K562 (cell line): Measurements from ENCODE around the gene KDM2B. TPM values are rescaled to one million over a fixed set of nuclear protein-coding genes. Genes with fewer than 3 reads are reported as not detected.

ENCODE experiments used
- ETV6 ChIP-seq, 3 experiments: fragments of 150-350 bp in 1 of 3; sonication (generic) in 1 of 3; formaldehyde crosslinking in 1 of 3; IDR thresholded peaks; 2 replicates each; pipeline versions ENCODE4 v1.6.1 to v1.8.0; 2014 to 2022; ENCODE audit warnings: borderline replicate concordance in 2 of 3, low read depth in 2 of 3, antibody characterized with exemption in 1 of 3, low read length in 1 of 3, mild to moderate bottlenecking in 1 of 3, missing genetic modification reagents in 1 of 3
- GABPB1 ChIP-seq: sonication (generic); formaldehyde crosslinking; IDR thresholded peaks from 2 replicates; pipeline ENCODE4 v1.8.0; 2022; ENCODE audit warnings: mild to moderate bottlenecking, missing genetic modification reagents
- KLF1 ChIP-seq: fragments of 450-650 bp; IDR thresholded peaks from 2 replicates; pipeline ENCODE4 v1.6.1; 2016; ENCODE audit warnings: missing genetic modification characterization, missing compliant biosample characterization
- SMC3 ChIP-seq: conservative IDR thresholded peaks from 2 replicates; pipeline ENCODE4 v1.6.1; 2011; ENCODE audit warnings: low read depth, low read length, improper control_type of control experiment; ENCODE audit not compliant: insufficient read depth
- SP1 ChIP-seq: sonication (generic); formaldehyde crosslinking; IDR thresholded peaks from 2 replicates; pipeline ENCODE4 v1.8.1; 2022; ENCODE audit warnings: mild to moderate bottlenecking, missing genetic modification reagents
- TEAD1 ChIP-seq, 2 experiments: fragments of 450-650 bp in 1 of 2; sonication (generic) in 1 of 2; formaldehyde crosslinking; IDR thresholded peaks; 2 replicates each; pipeline versions ENCODE4 v1.4.0 to v1.8.0; 2020 to 2022; ENCODE audit warnings: mild to moderate bottlenecking in 2 of 2, missing genetic modification reagents in 1 of 2
- TFE3 ChIP-seq: fragments of 450-650 bp; formaldehyde crosslinking; IDR thresholded peaks from 2 replicates; pipeline ENCODE4 v1.4.0; 2020; ENCODE audit warnings: mild to moderate bottlenecking, mixed read lengths
- THAP12 ChIP-seq: fragments of 250-450 bp; sonication (Bioruptor Pico); IDR thresholded peaks from 2 replicates; pipeline ENCODE4 v1.9.0; 2021; ENCODE audit warnings: mild to moderate bottlenecking, inconsistent platforms
- ZFX ChIP-seq: sonication (generic); formaldehyde crosslinking; IDR thresholded peaks from 2 replicates; pipeline ENCODE4 v1.8.0; 2022; ENCODE audit warnings: mild to moderate bottlenecking, missing genetic modification reagents, moderate library complexity
- polyA plus RNA-seq, 8 experiments: library from polyadenylated mRNA; depleted of rRNA in 4 of 8; stranded (reverse) in 5 of 8; unstranded in 3 of 8; fragments of >200 nt; fragmentation: Nextera tagmentation in 2 of 8; fragmentation: Illumina TruSeq in 1 of 8; extraction: Ambion mirVana in 2 of 8; extraction: Trizol in 1 of 8; gene quantifications; 2 replicates each; pipeline versions ENCODE4 v1.2.1 to v1.2.3, GENCODE V29; 2011 to 2014; ENCODE audit warnings: inconsistent platforms in 1 of 8, missing spikeins in 1 of 8
- total RNA-seq, 7 experiments: library from RNA; depleted of rRNA in 6 of 7; stranded (reverse); fragments of >200 nt in 6 of 7; fragmentation: Illumina TruSeq in 2 of 7; extraction: Trizol in 2 of 7; gene quantifications; 2 replicates each; pipeline versions ENCODE4 v1.2.1 to v1.2.3, GENCODE V29; 2011 to 2021; ENCODE audit warnings: low replicate concordance in 1 of 7
- TF ChIP-seq, protein P1 (sequence below): fragments of 450-650 bp; IDR thresholded peaks from 2 replicates; pipeline ENCODE4 v1.6.1; 2016; ENCODE audit warnings: antibody characterized with exemption
- TF ChIP-seq, protein P2 (sequence below): sonication (generic); formaldehyde crosslinking; IDR thresholded peaks from 2 replicates; pipeline ENCODE4 v1.8.1; 2023; ENCODE audit warnings: mild to moderate bottlenecking, missing genetic modification reagents
- TF ChIP-seq, protein P3 (sequence below), 2 experiments: IDR thresholded peaks; 2 replicates each; pipeline ENCODE4 v1.6.1; 2011; ENCODE audit warnings: borderline replicate concordance in 1 of 2, control low read depth in 1 of 2, low read depth in 1 of 2, low read length in 1 of 2, mild to moderate bottlenecking in 1 of 2, mixed read lengths in 1 of 2, moderate library complexity in 1 of 2; ENCODE audit not compliant: insufficient read depth in 1 of 2, insufficient read length in 1 of 2, poor library complexity in 1 of 2, severe bottlenecking in 1 of 2; ENCODE audit errors: extremely low read depth in 1 of 2

KDM2B gene
- total and polyA plus RNA-seq, 9 of the 15 experiments (the other 6 are each of a cell fraction or from before 2014, with no cell fraction given): 7.4 to 50.5 (median 22.5) TPM

DNA sequence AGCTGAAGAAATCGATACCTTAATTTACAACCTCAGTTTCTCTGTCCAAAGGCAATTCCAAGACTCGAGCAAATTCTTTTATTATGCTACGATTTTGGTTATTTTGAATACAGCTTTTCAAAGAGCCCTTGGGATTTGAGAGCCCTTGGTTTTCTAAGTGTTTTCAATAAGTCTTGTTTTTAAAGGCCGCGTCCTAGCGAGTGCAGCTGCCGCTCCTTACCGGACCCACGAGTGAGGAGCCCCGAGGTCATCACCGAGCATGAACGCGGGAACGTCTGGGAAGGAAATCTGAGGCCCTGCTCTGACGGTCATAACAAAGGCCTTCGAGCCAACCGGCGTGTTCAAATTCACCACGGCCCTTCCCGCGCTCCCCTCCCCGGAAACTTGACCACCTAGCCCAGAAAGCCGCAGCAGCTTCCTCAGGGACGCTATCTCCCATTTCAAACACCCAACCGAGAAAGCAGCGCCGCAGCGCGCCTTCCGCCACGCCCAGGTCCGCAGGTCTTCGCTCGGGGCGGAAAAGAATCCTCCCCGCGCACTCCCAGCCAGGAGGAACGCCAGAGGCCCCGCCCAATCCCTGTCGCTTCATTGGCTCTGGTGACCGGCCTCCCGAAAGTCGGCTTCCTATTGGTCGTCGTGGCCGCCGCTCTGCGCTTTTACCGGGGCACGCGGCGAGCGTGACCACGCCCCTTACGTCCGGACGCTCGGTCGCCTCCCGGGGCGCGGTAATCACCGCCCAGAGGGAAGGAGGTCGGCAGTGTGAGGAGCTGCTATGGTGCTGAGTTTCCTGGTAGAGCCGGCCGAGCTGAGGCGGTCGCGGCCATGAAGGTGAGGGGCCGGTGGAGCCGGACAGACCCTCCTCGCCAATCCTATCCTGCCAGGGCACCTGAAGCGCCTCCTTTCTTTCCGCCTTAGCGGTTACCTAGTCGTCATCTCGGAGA lies 181.2 kb downstream of the KDM2B start, which contains the start of gene RNF34 (continued):
- no peak for TF ChIP-seq TFE3 (CRISPR knock-in tag)
- TF ChIP-seq SP1: peak; percentile 99
- TF ChIP-seq ZFX (CRISPR knock-in tag): peak; percentile 91
- TF ChIP-seq KLF1: peak; percentile 90
- TF ChIP-seq, protein P1, sequence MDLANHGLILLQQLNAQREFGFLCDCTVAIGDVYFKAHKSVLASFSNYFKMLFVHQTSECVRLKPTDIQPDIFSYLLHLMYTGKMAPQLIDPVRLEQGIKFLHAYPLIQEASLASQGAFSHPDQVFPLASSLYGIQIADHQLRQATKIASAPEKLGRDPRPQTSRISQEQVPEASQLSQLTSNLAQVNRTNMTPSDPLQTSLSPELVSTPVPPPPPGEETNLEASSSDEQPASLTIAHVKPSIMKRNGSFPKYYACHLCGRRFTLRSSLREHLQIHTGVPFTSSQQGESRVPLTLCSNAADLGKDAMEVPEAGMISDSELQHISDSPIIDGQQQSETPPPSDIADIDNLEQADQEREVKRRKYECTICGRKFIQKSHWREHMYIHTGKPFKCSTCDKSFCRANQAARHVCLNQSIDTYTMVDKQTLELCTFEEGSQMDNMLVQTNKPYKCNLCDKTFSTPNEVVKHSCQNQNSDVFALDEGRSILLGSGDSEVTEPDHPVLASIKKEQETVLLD: peak; percentile 99
- TF ChIP-seq SMC3: 0 out of 2 replicates have a peak, but pooled peaks have one; percentile 8
- peak; percentile 86 for TF ChIP-seq GABPB1 (CRISPR knock-in tag)
- peak in 1 of 2 experiments; percentile 84; a peak in 1 of 4 replicates for TF ChIP-seq TEAD1 (CRISPR knock-in tag; IDR thresholded peaks at IDR 0.05)
- TF ChIP-seq, protein P2, sequence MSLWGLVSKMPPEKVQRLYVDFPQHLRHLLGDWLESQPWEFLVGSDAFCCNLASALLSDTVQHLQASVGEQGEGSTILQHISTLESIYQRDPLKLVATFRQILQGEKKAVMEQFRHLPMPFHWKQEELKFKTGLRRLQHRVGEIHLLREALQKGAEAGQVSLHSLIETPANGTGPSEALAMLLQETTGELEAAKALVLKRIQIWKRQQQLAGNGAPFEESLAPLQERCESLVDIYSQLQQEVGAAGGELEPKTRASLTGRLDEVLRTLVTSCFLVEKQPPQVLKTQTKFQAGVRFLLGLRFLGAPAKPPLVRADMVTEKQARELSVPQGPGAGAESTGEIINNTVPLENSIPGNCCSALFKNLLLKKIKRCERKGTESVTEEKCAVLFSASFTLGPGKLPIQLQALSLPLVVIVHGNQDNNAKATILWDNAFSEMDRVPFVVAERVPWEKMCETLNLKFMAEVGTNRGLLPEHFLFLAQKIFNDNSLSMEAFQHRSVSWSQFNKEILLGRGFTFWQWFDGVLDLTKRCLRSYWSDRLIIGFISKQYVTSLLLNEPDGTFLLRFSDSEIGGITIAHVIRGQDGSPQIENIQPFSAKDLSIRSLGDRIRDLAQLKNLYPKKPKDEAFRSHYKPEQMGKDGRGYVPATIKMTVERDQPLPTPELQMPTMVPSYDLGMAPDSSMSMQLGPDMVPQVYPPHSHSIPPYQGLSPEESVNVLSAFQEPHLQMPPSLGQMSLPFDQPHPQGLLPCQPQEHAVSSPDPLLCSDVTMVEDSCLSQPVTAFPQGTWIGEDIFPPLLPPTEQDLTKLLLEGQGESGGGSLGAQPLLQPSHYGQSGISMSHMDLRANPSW (CRISPR knock-in tag): 0 out of 2 replicates have a peak, but pooled peaks have one; percentile 5
- no peak for TF ChIP-seq ETV6 (IDR thresholded peaks at IDR 0.05; ENCODE audit: borderline replicate concordance in 1 of 2, low read depth in 2 of 2, low read length in 1 of 2)
- 0 out of 2 replicates have a peak, but pooled peaks have one; percentile 51 for TF ChIP-seq ETV6 (CRISPR knock-in tag; IDR thresholded peaks at IDR 0.05; ENCODE audit: borderline replicate concordance)
- TF ChIP-seq THAP12 (CRISPR knock-in tag): peak; percentile 85
- TF ChIP-seq, protein P3, sequence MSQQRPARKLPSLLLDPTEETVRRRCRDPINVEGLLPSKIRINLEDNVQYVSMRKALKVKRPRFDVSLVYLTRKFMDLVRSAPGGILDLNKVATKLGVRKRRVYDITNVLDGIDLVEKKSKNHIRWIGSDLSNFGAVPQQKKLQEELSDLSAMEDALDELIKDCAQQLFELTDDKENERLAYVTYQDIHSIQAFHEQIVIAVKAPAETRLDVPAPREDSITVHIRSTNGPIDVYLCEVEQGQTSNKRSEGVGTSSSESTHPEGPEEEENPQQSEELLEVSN (IDR thresholded peaks at IDR 0.05; ENCODE audit: borderline replicate concordance in 1 of 2, extremely low read depth in 1 of 2, insufficient read depth in 1 of 2, insufficient read length in 1 of 2, low read depth in 1 of 2, low read length in 1 of 2, poor library complexity in 1 of 2, severe bottlenecking in 1 of 2): peak; percentile 92 to 96
